ENCODE measurements around the gene CTPS1. TPM values are rescaled to one million over a fixed set of nuclear protein-coding genes. Genes with fewer than 3 reads are reported as not detected.

The CTPS1 gene
- total RNA-seq, 1 experiment from 2014 or later, result 85.9 TPM

- CTCF ChIA-PET, result no interaction called here
- Mint-ChIP-seq H3K9me3 (ENCODE audit: low read depth, unreplicated experiment) (no peaks in the 10 kb centered on the region), H3K4me1 (ENCODE audit: low read depth, unreplicated experiment) (peaks cover 44% of the 10 kb centered on the region), H3K36me3 (ENCODE audit: insufficient read depth, unreplicated experiment) (peaks cover 23% of the 10 kb centered on the region), H3K4me3 (ENCODE audit: low read depth, unreplicated experiment) (no peak overlapping the region), H3K27ac (ENCODE audit: unreplicated experiment) (no peak overlapping the region), H3K27me3 (ENCODE audit: unreplicated experiment) (no peaks in the 10 kb centered on the region)
- no TSS peak for BruUV-seq (replicated peaks)
- TF ChIP-seq, protein P1, sequence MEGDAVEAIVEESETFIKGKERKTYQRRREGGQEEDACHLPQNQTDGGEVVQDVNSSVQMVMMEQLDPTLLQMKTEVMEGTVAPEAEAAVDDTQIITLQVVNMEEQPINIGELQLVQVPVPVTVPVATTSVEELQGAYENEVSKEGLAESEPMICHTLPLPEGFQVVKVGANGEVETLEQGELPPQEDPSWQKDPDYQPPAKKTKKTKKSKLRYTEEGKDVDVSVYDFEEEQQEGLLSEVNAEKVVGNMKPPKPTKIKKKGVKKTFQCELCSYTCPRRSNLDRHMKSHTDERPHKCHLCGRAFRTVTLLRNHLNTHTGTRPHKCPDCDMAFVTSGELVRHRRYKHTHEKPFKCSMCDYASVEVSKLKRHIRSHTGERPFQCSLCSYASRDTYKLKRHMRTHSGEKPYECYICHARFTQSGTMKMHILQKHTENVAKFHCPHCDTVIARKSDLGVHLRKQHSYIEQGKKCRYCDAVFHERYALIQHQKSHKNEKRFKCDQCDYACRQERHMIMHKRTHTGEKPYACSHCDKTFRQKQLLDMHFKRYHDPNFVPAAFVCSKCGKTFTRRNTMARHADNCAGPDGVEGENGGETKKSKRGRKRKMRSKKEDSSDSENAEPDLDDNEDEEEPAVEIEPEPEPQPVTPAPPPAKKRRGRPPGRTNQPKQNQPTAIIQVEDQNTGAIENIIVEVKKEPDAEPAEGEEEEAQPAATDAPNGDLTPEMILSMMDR (IDR thresholded peaks at IDR 0.05; ENCODE audit: unreplicated experiment), result no peak
- no peak for DNase-seq
- intact Hi-C loops (cut with micrococcal nuclease; ENCODE audit: unreplicated experiment), result no loop called here
Measured at GRCh38 chr1:40976952-40977690, 2.4 kb upstream of the CTPS1 start.

DNA sequence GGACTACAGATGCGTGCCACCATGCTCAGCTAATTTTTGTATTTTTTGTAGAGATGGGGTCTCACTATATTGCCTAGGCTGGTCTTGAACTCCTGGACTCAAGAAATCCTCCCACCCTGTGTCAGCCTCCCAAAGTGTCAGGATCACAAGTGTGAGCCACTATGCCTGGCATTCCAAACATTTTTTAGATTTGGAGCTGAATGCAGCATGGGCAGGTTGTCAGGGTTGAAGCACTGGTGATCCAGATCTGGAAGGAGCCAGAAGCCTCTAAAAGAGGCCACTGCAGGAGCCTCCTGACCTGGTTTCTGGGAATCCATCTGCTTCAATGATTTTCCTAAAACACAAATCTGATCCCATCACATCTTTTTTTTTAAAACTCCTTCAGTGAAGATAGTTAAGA lies 1.8 kb upstream of the CTPS1 start:
- intact Hi-C loops (cut with micrococcal nuclease; ENCODE audit: unreplicated experiment), result no loop called here
- peaks cover 23% of the 10 kb centered on the region for H3K36me3 Mint-ChIP-seq (ENCODE audit: insufficient read depth, unreplicated experiment)
- BruUV-seq (replicated peaks), result no TSS peak
- no peaks in the 10 kb centered on the region for H3K9me3 Mint-ChIP-seq (ENCODE audit: low read depth, unreplicated experiment)
- H3K27ac Mint-ChIP-seq (ENCODE audit: unreplicated experiment), result no peak overlapping the region
- H3K4me3 Mint-ChIP-seq (ENCODE audit: low read depth, unreplicated experiment), result no peak overlapping the region
- TF ChIP-seq, protein P1 (IDR thresholded peaks at IDR 0.05; ENCODE audit: unreplicated experiment), result no peak
- peaks cover 48% of the 10 kb centered on the region for H3K4me1 Mint-ChIP-seq (ENCODE audit: low read depth, unreplicated experiment)
- CTCF ChIA-PET, result no interaction called here
- DNase-seq, result no peak
- H3K27me3 Mint-ChIP-seq (ENCODE audit: unreplicated experiment), result no peaks in the 10 kb centered on the region

- no peak for DNase-seq
- TF ChIP-seq, protein P1 (IDR thresholded peaks at IDR 0.05; ENCODE audit: unreplicated experiment), result no peak
- CTCF ChIA-PET, result interaction anchor here (0.5 to 2.2 kb wide), 2 partner anchors 25 to 30 kb away, joined by 3 to 7 read pairs; no protein-coding TSS in a partner anchor
- intact Hi-C loops (cut with micrococcal nuclease; ENCODE audit: unreplicated experiment), result no loop called here
- Mint-ChIP-seq H3K27ac (ENCODE audit: unreplicated experiment) (peak overlapping the region; percentile 76), H3K4me1 (ENCODE audit: low read depth, unreplicated experiment) (peaks cover 48% of the 10 kb centered on the region), H3K27me3 (ENCODE audit: unreplicated experiment) (no peaks in the 10 kb centered on the region), H3K9me3 (ENCODE audit: low read depth, unreplicated experiment) (no peaks in the 10 kb centered on the region), H3K4me3 (ENCODE audit: low read depth, unreplicated experiment) (peak overlapping the region; percentile 87), H3K36me3 (ENCODE audit: insufficient read depth, unreplicated experiment) (peaks cover 34% of the 10 kb centered on the region)
- TSS peak; percentile 54 for BruUV-seq (replicated peaks)
Measured at GRCh38 chr1:40978886-40979240, 633 bp upstream of the CTPS1 start.

DNA sequence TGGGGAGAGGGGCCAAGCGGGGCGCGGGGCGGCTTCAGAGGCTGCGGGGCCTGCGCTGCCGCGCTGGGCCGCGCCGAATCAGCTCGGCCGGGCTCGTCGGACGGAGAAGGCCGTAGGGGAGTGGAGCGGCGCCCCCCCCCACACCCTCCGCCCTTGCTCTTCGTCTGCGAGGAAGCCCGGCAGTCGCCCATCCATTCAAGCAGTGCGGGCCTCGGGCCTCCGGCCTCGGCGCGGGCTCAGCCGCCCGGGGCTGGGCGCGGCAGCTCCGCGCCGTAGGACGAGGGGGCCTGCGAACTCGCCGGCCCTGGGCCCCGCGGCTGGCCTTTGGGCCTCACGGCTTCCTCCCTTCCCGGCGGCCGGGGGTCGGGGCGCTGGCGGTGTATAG lies 564 bp downstream of the CTPS1 start:
- no TSS peak for BruUV-seq (replicated peaks)
- Mint-ChIP-seq H3K9me3 (ENCODE audit: low read depth, unreplicated experiment) (no peaks in the 10 kb centered on the region), H3K27ac (ENCODE audit: unreplicated experiment) (peak overlapping the region; percentile 85), H3K4me1 (ENCODE audit: low read depth, unreplicated experiment) (peaks cover 42% of the 10 kb centered on the region), H3K36me3 (ENCODE audit: insufficient read depth, unreplicated experiment) (peaks cover 45% of the 10 kb centered on the region), H3K4me3 (ENCODE audit: low read depth, unreplicated experiment) (peak overlapping the region; percentile 87), H3K27me3 (ENCODE audit: unreplicated experiment) (no peaks in the 10 kb centered on the region)
- TF ChIP-seq, protein P1 (IDR thresholded peaks at IDR 0.05; ENCODE audit: unreplicated experiment), result no peak
- intact Hi-C loops (cut with micrococcal nuclease; ENCODE audit: unreplicated experiment), result loop anchor here (10.0 kb wide), 1 partner anchor 445 kb away; the partner anchor contains the start of gene ZNF684
- CTCF ChIA-PET, result interaction anchor here (0.7 to 2.2 kb wide), 5 partner anchors 9 to 118 kb away, joined by 3 to 7 read pairs (median 3); partner anchors contain the start of gene CITED4
- DNase-seq, result no peak

Measured in Calu3 (cell line).